SU-DHL-6 (cell line): ENCODE data around the gene EDA.

ENCODE experiments used
- H2AFZ ChIP-seq: fragments of 200-600 bp; sonication (generic); 2 replicates; pipeline ENCODE4 v1.6.1; 2014; ENCODE audit warnings: low read depth, mild to moderate bottlenecking, moderate library complexity, mixed read lengths, antibody characterized with exemption, low read length; ENCODE audit not compliant: severe bottlenecking
- H3F3A ChIP-seq: fragments of 200-600 bp; shearing (Covaris generic); 2 replicates; pipeline ENCODE4 v1.6.0; 2016; ENCODE audit warnings: antibody characterized with exemption, mild to moderate bottlenecking; ENCODE audit not compliant: insufficient read depth
- H3K27ac ChIP-seq: fragments of 200-600 bp; sonication (generic); 2 replicates; pipeline ENCODE4 v1.5.1; 2016; ENCODE audit warnings: low read depth, mild to moderate bottlenecking, low read length, moderate library complexity, mixed read lengths
- H3K27me3 ChIP-seq: fragments of 200-600 bp; sonication (generic), shearing (Covaris generic); 2 replicates; pipeline ENCODE4 v1.6.0; 2014; ENCODE audit warnings: mild to moderate bottlenecking, low read length
- H3K36me3 ChIP-seq: fragments of 200-600 bp; sonication (generic); 2 replicates; pipeline ENCODE4 v1.6.1; 2014; ENCODE audit warnings: mild to moderate bottlenecking, low read length, mixed read lengths
- H3K4me2 ChIP-seq: fragments of 300-600, 200-600 bp; shearing (Covaris generic), sonication (generic); 2 replicates; pipeline ENCODE4 v1.6.0; 2014; ENCODE audit warnings: low read length, low read depth, mild to moderate bottlenecking; ENCODE audit not compliant: poor library complexity, severe bottlenecking
- H3K4me3 ChIP-seq: fragments of 200-600 bp; sonication (generic); 2 replicates; pipeline ENCODE4 v1.5.1; 2014; ENCODE audit warnings: antibody characterized with exemption, low read length, mild to moderate bottlenecking, mixed read lengths; ENCODE audit not compliant: insufficient read depth, poor library complexity, severe bottlenecking
- H3K79me2 ChIP-seq: fragments of 200-600 bp; sonication (generic); 2 replicates; pipeline ENCODE4 v1.6.1; 2014; ENCODE audit warnings: mild to moderate bottlenecking, low read length, moderate library complexity; ENCODE audit not compliant: insufficient read depth
- H3K9ac ChIP-seq: fragments of 200-600 bp; sonication (generic); 2 replicates; pipeline ENCODE4 v1.7.0; 2014; ENCODE audit warnings: mild to moderate bottlenecking, low read length
- H3K9me2 ChIP-seq: fragments of 200-600 bp; sonication (generic); replicated peaks from 2 replicates; pipeline ENCODE4 v1.6.1; 2014; ENCODE audit warnings: low read length; ENCODE audit not compliant: insufficient read depth
- H3K9me3 ChIP-seq: fragments of 200-600 bp; sonication (generic); 2 replicates; pipeline ENCODE4 v1.6.1; 2014; ENCODE audit warnings: low read length, mixed read lengths; ENCODE audit not compliant: insufficient read depth
- H4K20me1 ChIP-seq: fragments of 200-600 bp; sonication (generic); 2 replicates; pipeline ENCODE4 v1.6.1; 2014; ENCODE audit warnings: low read depth, mild to moderate bottlenecking, antibody characterized with exemption, low read length, moderate library complexity, mixed read lengths
- EZH2phosphoT487 ChIP-seq: fragments of 200-600 bp; sonication (generic), shearing (Covaris generic); conservative IDR thresholded peaks from 2 replicates; pipeline ENCODE4 v1.6.1; 2018; ENCODE audit warnings: mild to moderate bottlenecking, antibody characterized with exemption, low read length, moderate library complexity, mixed read lengths
- TF ChIP-seq, protein P1 (sequence below): fragments of 200-600 bp; sonication (generic); IDR thresholded peaks from one replicate; pipeline ENCODE4 v1.5.1; 2017; ENCODE audit warnings: antibody characterized with exemption, mild to moderate bottlenecking, low read length, moderate library complexity; ENCODE audit not compliant: insufficient read depth, poor library complexity, severe bottlenecking

EDA gene

DNA sequence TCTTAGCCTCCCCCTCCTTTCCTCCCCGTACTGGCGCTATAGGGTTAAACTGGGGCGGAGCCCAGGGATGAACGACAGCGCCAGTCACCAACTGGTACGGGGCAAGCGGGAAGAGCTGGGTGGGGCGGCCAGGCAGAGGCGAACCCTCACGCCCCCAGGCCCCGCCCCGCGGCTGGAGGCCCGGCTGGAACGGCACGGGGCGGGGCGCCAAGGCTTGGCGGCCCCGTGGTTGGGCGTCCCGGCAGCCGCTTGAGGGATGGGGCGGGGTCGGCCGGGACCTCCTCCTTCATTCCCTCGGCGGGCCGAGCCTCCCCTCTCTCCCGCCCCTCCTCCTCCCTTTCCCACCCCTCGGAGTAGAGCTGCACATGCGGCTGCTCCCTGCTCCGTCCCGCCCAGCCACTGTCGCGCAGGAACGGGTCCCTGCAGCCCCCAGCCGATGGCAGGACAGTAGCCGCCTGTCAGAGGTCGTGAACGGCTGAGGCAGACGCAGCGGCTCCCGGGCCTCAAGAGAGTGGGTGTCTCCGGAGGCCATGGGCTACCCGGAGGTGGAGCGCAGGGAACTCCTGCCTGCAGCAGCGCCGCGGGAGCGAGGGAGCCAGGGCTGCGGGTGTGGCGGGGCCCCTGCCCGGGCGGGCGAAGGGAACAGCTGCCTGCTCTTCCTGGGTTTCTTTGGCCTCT, at the start of gene EDA:
Gene EDA, plus strand, starts transcription at position 335 of the 678 bp plus-strand sequence.
- no peaks in the 10 kb centered on the region for H3K36me3 ChIP-seq
- H3F3A ChIP-seq, result no peaks in the 10 kb centered on the region
- no peak within 1 kb of the TSS for H3K9ac ChIP-seq
- H3K9me2 ChIP-seq, result no peaks in the 10 kb centered on the region
- no peak within 1 kb of the TSS for H3K4me3 ChIP-seq
- H2AFZ ChIP-seq, result no peak within 1 kb of the TSS
- TF ChIP-seq, protein P1, sequence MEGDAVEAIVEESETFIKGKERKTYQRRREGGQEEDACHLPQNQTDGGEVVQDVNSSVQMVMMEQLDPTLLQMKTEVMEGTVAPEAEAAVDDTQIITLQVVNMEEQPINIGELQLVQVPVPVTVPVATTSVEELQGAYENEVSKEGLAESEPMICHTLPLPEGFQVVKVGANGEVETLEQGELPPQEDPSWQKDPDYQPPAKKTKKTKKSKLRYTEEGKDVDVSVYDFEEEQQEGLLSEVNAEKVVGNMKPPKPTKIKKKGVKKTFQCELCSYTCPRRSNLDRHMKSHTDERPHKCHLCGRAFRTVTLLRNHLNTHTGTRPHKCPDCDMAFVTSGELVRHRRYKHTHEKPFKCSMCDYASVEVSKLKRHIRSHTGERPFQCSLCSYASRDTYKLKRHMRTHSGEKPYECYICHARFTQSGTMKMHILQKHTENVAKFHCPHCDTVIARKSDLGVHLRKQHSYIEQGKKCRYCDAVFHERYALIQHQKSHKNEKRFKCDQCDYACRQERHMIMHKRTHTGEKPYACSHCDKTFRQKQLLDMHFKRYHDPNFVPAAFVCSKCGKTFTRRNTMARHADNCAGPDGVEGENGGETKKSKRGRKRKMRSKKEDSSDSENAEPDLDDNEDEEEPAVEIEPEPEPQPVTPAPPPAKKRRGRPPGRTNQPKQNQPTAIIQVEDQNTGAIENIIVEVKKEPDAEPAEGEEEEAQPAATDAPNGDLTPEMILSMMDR, result no peak
- TF ChIP-seq EZH2phosphoT487, result no peak
- no peaks in the 10 kb centered on the region for H3K79me2 ChIP-seq
- H3K4me2 ChIP-seq, result no peak within 1 kb of the TSS
- H4K20me1 ChIP-seq, result no peaks in the 10 kb centered on the region
- H3K27ac ChIP-seq, result no peak within 1 kb of the TSS
- H3K27me3 ChIP-seq, result no peaks in the 10 kb centered on the region
- no peaks in the 10 kb centered on the region for H3K9me3 ChIP-seq

- H3K36me3 ChIP-seq, result no peaks in the 10 kb centered on the region
These were observed 47.1 kb upstream of the EDA start for GRCh38 chrX:69568828-69569227.

GRCh38 chrX:69597399-69597798, 18.5 kb upstream of the EDA start:
- no peak overlapping the region for H3K27ac ChIP-seq
- no peaks in the 10 kb centered on the region for H3K36me3 ChIP-seq
- no peak for TF ChIP-seq EZH2phosphoT487
- TF ChIP-seq, protein P1, result no peak
- no peaks in the 10 kb centered on the region for H3K9me2 ChIP-seq
- no peaks in the 10 kb centered on the region for H3K79me2 ChIP-seq
- no peaks in the 10 kb centered on the region for H3F3A ChIP-seq
- no peaks in the 10 kb centered on the region for H4K20me1 ChIP-seq
- H3K9ac ChIP-seq, result no peak overlapping the region
- H3K4me2 ChIP-seq, result no peak overlapping the region
- no peaks in the 10 kb centered on the region for H3K9me3 ChIP-seq
- no peak overlapping the region for H2AFZ ChIP-seq
- no peak overlapping the region for H3K4me3 ChIP-seq
- no peaks in the 10 kb centered on the region for H3K27me3 ChIP-seq

More at GRCh38 chrX:69568828-69569227, 47.1 kb upstream of the EDA start:
- H3K9me3 ChIP-seq, result no peaks in the 10 kb centered on the region
- TF ChIP-seq EZH2phosphoT487, result no peak
- TF ChIP-seq, protein P1, result no peak
- no peak overlapping the region for H3K4me2 ChIP-seq
- H3K27me3 ChIP-seq, result no peaks in the 10 kb centered on the region
- no peak overlapping the region for H3K9ac ChIP-seq
- no peaks in the 10 kb centered on the region for H3F3A ChIP-seq
- H3K4me3 ChIP-seq, result no peak overlapping the region
- no peak overlapping the region for H2AFZ ChIP-seq
- no peaks in the 10 kb centered on the region for H3K79me2 ChIP-seq
- H3K9me2 ChIP-seq, result no peaks in the 10 kb centered on the region
- no peaks in the 10 kb centered on the region for H4K20me1 ChIP-seq
- no peak overlapping the region for H3K27ac ChIP-seq
